ENCODE measurements around the gene DHX34. TPM values are rescaled to one million over a fixed set of nuclear protein-coding genes. Genes with fewer than 3 reads are reported as not detected.

DHX34 gene
- total RNA-seq, 1 donor from 2014 or later, result 31.7 TPM

- Mint-ChIP-seq H3K9me3 (no peaks in the 10 kb centered on the region), H3K27me3 (ENCODE audit: low read depth) (peaks cover 2% of the 10 kb centered on the region), H3K36me3 (no peaks in the 10 kb centered on the region), H3K4me3 (no peak overlapping the region), H3K27ac (no peak overlapping the region), H3K4me1 (peaks cover 8% of the 10 kb centered on the region)
- TF ChIP-seq, protein P1, sequence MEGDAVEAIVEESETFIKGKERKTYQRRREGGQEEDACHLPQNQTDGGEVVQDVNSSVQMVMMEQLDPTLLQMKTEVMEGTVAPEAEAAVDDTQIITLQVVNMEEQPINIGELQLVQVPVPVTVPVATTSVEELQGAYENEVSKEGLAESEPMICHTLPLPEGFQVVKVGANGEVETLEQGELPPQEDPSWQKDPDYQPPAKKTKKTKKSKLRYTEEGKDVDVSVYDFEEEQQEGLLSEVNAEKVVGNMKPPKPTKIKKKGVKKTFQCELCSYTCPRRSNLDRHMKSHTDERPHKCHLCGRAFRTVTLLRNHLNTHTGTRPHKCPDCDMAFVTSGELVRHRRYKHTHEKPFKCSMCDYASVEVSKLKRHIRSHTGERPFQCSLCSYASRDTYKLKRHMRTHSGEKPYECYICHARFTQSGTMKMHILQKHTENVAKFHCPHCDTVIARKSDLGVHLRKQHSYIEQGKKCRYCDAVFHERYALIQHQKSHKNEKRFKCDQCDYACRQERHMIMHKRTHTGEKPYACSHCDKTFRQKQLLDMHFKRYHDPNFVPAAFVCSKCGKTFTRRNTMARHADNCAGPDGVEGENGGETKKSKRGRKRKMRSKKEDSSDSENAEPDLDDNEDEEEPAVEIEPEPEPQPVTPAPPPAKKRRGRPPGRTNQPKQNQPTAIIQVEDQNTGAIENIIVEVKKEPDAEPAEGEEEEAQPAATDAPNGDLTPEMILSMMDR (IDR thresholded peaks at IDR 0.05; ENCODE audit: unreplicated experiment), result no peak
- no peak for DNase-seq (ENCODE audit: low spot score in 2 of 2, unreplicated experiment in 2 of 2)
Observed at GRCh38 chr19:47312366-47313006, 36.6 kb upstream of the DHX34 start.

DNA sequence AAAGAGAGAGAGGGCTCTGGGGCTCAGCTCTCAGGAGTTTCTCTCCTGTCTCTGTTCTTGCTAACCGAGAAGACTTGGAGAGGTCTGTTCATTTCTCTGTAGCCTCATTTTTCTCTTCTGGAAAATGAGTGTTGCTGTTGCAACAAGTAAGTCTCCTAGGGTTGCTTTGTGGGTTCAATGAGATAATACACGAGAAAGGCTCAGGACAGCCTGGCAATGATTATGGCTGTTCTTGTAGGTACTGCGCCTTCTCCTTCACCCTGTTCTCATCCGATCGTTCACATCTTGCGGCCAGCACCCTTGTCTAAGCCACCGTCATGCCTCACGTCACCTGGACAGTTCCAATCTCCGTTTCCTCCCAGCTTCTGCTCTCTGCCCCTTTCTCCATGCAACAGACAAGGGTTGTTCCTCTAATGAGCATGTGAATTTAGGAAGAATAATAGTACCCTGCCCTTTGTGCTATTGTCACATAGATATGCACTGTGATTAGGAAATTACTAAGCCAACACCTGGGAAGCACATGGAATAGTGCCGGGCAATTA is 35.3 kb upstream of the DHX34 start:
- TF ChIP-seq, protein P1 (IDR thresholded peaks at IDR 0.05; ENCODE audit: unreplicated experiment), result no peak
- no peaks in the 10 kb centered on the region for H3K9me3 Mint-ChIP-seq
- H3K36me3 Mint-ChIP-seq, result no peaks in the 10 kb centered on the region
- no peak overlapping the region for H3K27ac Mint-ChIP-seq
- DNase-seq (ENCODE audit: low spot score in 2 of 2, unreplicated experiment in 2 of 2), result no peak
- peaks cover 8% of the 10 kb centered on the region for H3K4me1 Mint-ChIP-seq
- H3K27me3 Mint-ChIP-seq (ENCODE audit: low read depth), result peaks cover 2% of the 10 kb centered on the region
- no peak overlapping the region for H3K4me3 Mint-ChIP-seq

- Mint-ChIP-seq H3K4me3 (no peak overlapping the region), H3K4me1 (peaks cover 8% of the 10 kb centered on the region), H3K27me3 (ENCODE audit: low read depth) (peaks cover 3% of the 10 kb centered on the region), H3K9me3 (no peaks in the 10 kb centered on the region), H3K36me3 (no peaks in the 10 kb centered on the region), H3K27ac (no peak overlapping the region)
- no peak for DNase-seq (ENCODE audit: low spot score in 2 of 2, unreplicated experiment in 2 of 2)
- TF ChIP-seq, protein P1 (IDR thresholded peaks at IDR 0.05; ENCODE audit: unreplicated experiment), result no peak
Observed at GRCh38 chr19:47315125-47315821, 33.8 kb upstream of the DHX34 start.

DNA sequence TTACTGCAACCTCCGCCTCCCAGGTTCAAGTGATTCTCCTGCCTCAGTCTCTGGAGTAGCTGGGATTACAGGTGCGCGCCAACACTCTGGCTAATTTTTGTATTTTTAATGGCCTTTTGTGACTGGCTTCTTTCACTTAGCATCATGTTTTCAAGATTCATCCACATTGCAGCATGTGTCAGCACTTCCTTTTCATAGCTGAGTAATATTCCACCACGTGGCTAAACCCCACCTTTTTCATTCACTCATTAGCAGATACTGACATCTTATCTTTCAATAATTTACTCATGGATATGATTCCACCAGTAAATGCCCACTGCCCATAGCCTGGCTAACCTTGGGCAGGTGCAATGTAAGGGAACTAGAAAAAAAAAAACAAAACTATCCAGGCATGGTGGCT is 32.6 kb upstream of the DHX34 start:
- H3K9me3 Mint-ChIP-seq, result no peaks in the 10 kb centered on the region
- DNase-seq (ENCODE audit: low spot score in 2 of 2, unreplicated experiment in 2 of 2), result no peak
- H3K36me3 Mint-ChIP-seq, result no peaks in the 10 kb centered on the region
- H3K27me3 Mint-ChIP-seq (ENCODE audit: low read depth), result peaks cover 7% of the 10 kb centered on the region
- no peak overlapping the region for H3K4me3 Mint-ChIP-seq
- TF ChIP-seq, protein P1 (IDR thresholded peaks at IDR 0.05; ENCODE audit: unreplicated experiment), result no peak
- H3K4me1 Mint-ChIP-seq, result no peaks in the 10 kb centered on the region
- no peak overlapping the region for H3K27ac Mint-ChIP-seq

DNA sequence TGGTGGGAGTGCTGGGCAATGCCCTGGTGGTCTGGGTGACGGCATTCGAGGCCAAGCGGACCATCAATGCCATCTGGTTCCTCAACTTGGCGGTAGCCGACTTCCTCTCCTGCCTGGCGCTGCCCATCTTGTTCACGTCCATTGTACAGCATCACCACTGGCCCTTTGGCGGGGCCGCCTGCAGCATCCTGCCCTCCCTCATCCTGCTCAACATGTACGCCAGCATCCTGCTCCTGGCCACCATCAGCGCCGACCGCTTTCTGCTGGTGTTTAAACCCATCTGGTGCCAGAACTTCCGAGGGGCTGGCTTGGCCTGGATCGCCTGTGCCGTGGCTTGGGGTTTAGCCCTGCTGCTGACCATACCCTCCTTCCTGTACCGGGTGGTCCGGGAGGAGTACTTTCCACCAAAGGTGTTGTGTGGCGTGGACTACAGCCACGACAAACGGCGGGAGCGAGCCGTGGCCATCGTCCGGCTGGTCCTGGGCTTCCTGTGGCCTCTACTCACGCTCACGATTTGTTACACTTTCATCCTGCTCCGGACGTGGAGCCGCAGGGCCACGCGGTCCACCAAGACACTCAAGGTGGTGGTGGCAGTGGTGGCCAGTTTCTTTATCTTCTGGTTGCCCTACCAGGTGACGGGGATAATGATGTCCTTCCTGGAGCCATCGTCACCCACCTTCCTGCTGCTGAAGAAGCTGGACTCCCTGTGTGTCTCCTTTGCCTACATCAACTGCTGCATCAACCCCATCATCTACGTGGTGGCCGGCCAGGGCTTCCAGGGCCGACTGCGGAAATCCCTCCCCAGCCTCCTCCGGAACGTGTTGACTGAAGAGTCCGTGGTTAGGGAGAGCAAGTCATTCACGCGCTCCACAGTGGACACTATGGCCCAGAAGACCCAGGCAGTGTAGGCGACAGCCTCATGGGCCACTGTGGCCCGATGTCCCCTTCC is 28.9 kb upstream of the DHX34 start:
- no peak overlapping the region for H3K27ac Mint-ChIP-seq
- TF ChIP-seq, protein P1 (IDR thresholded peaks at IDR 0.05; ENCODE audit: unreplicated experiment), result no peak
- no peak for DNase-seq (ENCODE audit: low spot score in 2 of 2, unreplicated experiment in 2 of 2)
- H3K9me3 Mint-ChIP-seq, result peaks cover 4% of the 10 kb centered on the region
- no peak overlapping the region for H3K4me3 Mint-ChIP-seq
- H3K36me3 Mint-ChIP-seq, result no peaks in the 10 kb centered on the region
- H3K4me1 Mint-ChIP-seq, result no peaks in the 10 kb centered on the region
- peaks cover 28% of the 10 kb centered on the region for H3K27me3 Mint-ChIP-seq (ENCODE audit: low read depth)

Data from mesothelial cell of epicardium (in vitro differentiated cells).